ENCODE results near the gene CFAP299. TPM values are rescaled to one million over a fixed set of nuclear protein-coding genes. Genes with fewer than 3 reads are reported as not detected.

CFAP299 gene
- total and polyA plus RNA-seq, 9 of the 15 experiments (the other 6 are each of a cell fraction or from before 2014, with no cell fraction given), result 0.09 to 3.0 (median 0.76) TPM

DNA sequence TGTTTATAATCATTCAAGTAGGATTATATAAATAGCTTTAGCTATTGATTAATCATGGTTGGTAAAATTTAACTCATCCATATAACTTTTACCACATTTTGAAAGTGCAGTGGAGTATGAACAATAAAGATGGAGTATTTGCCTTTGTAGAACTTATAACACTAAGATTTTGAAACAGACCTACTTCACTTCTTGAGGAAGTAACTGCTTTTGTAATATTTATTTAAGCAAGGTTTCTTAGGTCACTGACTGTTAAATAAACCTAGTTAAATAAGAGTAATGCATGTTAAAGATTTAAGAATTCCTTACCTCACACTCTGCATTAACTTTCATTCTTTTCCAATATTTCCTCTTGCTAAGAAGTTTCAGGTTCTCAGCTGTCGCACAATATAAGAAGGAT lies 242.5 kb downstream of the CFAP299 start (continued):
- TF ChIP-seq PRDM10 (IDR thresholded peaks at IDR 0.05; ENCODE audit: partially characterized antibody), result no peak
- TF ChIP-seq CTBP1 (IDR thresholded peaks at IDR 0.05; ENCODE audit: borderline replicate concordance), result no peak
- TF ChIP-seq, protein P1, sequence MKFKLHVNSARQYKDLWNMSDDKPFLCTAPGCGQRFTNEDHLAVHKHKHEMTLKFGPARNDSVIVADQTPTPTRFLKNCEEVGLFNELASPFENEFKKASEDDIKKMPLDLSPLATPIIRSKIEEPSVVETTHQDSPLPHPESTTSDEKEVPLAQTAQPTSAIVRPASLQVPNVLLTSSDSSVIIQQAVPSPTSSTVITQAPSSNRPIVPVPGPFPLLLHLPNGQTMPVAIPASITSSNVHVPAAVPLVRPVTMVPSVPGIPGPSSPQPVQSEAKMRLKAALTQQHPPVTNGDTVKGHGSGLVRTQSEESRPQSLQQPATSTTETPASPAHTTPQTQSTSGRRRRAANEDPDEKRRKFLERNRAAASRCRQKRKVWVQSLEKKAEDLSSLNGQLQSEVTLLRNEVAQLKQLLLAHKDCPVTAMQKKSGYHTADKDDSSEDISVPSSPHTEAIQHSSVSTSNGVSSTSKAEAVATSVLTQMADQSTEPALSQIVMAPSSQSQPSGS (CRISPR knock-in tag; IDR thresholded peaks at IDR 0.05), result no peak
- TF ChIP-seq, protein P2, sequence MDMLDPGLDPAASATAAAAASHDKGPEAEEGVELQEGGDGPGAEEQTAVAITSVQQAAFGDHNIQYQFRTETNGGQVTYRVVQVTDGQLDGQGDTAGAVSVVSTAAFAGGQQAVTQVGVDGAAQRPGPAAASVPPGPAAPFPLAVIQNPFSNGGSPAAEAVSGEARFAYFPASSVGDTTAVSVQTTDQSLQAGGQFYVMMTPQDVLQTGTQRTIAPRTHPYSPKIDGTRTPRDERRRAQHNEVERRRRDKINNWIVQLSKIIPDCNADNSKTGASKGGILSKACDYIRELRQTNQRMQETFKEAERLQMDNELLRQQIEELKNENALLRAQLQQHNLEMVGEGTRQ (CRISPR knock-in tag; IDR thresholded peaks at IDR 0.05), result no peak
- TF ChIP-seq MGA (IDR thresholded peaks at IDR 0.05), result no peak
- no peak for TF ChIP-seq ZNF124 (CRISPR knock-in tag; IDR thresholded peaks at IDR 0.05)
- TF ChIP-seq CTCFL (IDR thresholded peaks at IDR 0.05; ENCODE audit: borderline replicate concordance, insufficient read depth, low read depth, low read length, poor library complexity, severe bottlenecking), result no peak

Data from K562 (cell line).